T-helper 2 cell treated with Interferon-gamma antibody and Interleukin-4, amounts not matched to agents 5 μg/mL and 100 μg/mL, for 36 hours (primary cell): ENCODE measurements around the gene KYAT1.

Source experiments
- DNase-seq: peaks from one replicate; pipeline ENCODE4 v3.0.0; 2021; ENCODE audit warnings: low spot score
- H3K27ac Mint-ChIP-seq: one replicate; pipeline ENCODE4 v1.8.0; 2021; ENCODE audit warnings: mild to moderate bottlenecking, mixed read lengths
- H3K27me3 Mint-ChIP-seq: one replicate; pipeline ENCODE4 v1.8.0; 2021; ENCODE audit warnings: low read depth, mixed read lengths
- H3K36me3 Mint-ChIP-seq: one replicate; pipeline ENCODE4 v1.8.0; 2021; ENCODE audit warnings: low read depth, mixed read lengths
- H3K4me1 Mint-ChIP-seq: one replicate; pipeline ENCODE4 v1.8.0; 2021; ENCODE audit warnings: low read depth, mixed read lengths
- H3K4me3 Mint-ChIP-seq: one replicate; pipeline ENCODE4 v1.8.0; 2022; ENCODE audit warnings: mild to moderate bottlenecking, moderate library complexity, mixed read lengths
- H3K9me3 Mint-ChIP-seq: one replicate; pipeline ENCODE4 v1.8.0; 2021; ENCODE audit warnings: mixed read lengths

Gene KYAT1

GRCh38 chr9:128829477-128830251, 52.1 kb downstream of the KYAT1 start, which contains the start of gene SPOUT1:
TSS of gene SPOUT1 (minus strand) at chr9:128829794. CDS start at chr9:128829780, 14 bp downstream.
- Mint-ChIP-seq H3K4me3 (peak within 1 kb of the TSS; percentile 99), H3K4me1 (peaks cover 17% of the 10 kb centered on the region), H3K9me3 (no peaks in the 10 kb centered on the region), H3K27ac (peak within 1 kb of the TSS; percentile 91), H3K36me3 (peaks cover 29% of the 10 kb centered on the region), H3K27me3 (no peaks in the 10 kb centered on the region)
- DNase-seq, result peak; percentile 94

- Mint-ChIP-seq H3K27ac (peak overlapping the region; percentile 91), H3K4me3 (peak overlapping the region; percentile 99), H3K36me3 (peaks cover 31% of the 10 kb centered on the region), H3K9me3 (no peaks in the 10 kb centered on the region), H3K27me3 (no peaks in the 10 kb centered on the region), H3K4me1 (peaks cover 17% of the 10 kb centered on the region)
- no peak for DNase-seq
Measured at GRCh38 chr9:128828719-128829452, 52.9 kb downstream of the KYAT1 start.

- Mint-ChIP-seq H3K27me3 (no peaks in the 10 kb centered on the region), H3K36me3 (peaks cover 31% of the 10 kb centered on the region), H3K9me3 (no peaks in the 10 kb centered on the region), H3K4me1 (peaks cover 17% of the 10 kb centered on the region), H3K4me3 (peak overlapping the region; percentile 99), H3K27ac (peak overlapping the region; percentile 91)
- DNase-seq, result no peak
Measured at GRCh38 chr9:128828267-128828666, 53.5 kb downstream of the KYAT1 start.

- Mint-ChIP-seq H3K9me3 (no peaks in the 10 kb centered on the region), H3K36me3 (peaks cover 42% of the 10 kb centered on the region), H3K4me3 (no peak overlapping the region), H3K27ac (no peak overlapping the region), H3K27me3 (no peaks in the 10 kb centered on the region), H3K4me1 (peaks cover 17% of the 10 kb centered on the region)
- no peak for DNase-seq
Measured at GRCh38 chr9:128825923-128826700, 55.6 kb downstream of the KYAT1 start.

GRCh38 chr9:128824911-128825310, 56.8 kb downstream of the KYAT1 start:
- DNase-seq, result no peak
- no peaks in the 10 kb centered on the region for H3K9me3 Mint-ChIP-seq
- H3K36me3 Mint-ChIP-seq, result peaks cover 42% of the 10 kb centered on the region
- peaks cover 16% of the 10 kb centered on the region for H3K4me1 Mint-ChIP-seq
- H3K4me3 Mint-ChIP-seq, result no peak overlapping the region
- no peaks in the 10 kb centered on the region for H3K27me3 Mint-ChIP-seq
- H3K27ac Mint-ChIP-seq, result no peak overlapping the region

- Mint-ChIP-seq H3K4me1 (peaks cover 17% of the 10 kb centered on the region), H3K4me3 (no peak overlapping the region), H3K9me3 (no peaks in the 10 kb centered on the region), H3K36me3 (peaks cover 38% of the 10 kb centered on the region), H3K27ac (no peak overlapping the region), H3K27me3 (no peaks in the 10 kb centered on the region)
- no peak for DNase-seq
Measured at GRCh38 chr9:128823903-128824406, 57.8 kb downstream of the KYAT1 start.

GRCh38 chr9:128823362-128823902, 58.3 kb downstream of the KYAT1 start:
- H3K36me3 Mint-ChIP-seq, result peaks cover 32% of the 10 kb centered on the region
- H3K9me3 Mint-ChIP-seq, result no peaks in the 10 kb centered on the region
- no peaks in the 10 kb centered on the region for H3K27me3 Mint-ChIP-seq
- no peak overlapping the region for H3K27ac Mint-ChIP-seq
- DNase-seq, result no peak
- no peak overlapping the region for H3K4me3 Mint-ChIP-seq
- H3K4me1 Mint-ChIP-seq, result peaks cover 11% of the 10 kb centered on the region

GRCh38 chr9:128822407-128823042, 59.2 kb downstream of the KYAT1 start:
- H3K9me3 Mint-ChIP-seq, result no peaks in the 10 kb centered on the region
- H3K4me3 Mint-ChIP-seq, result no peak overlapping the region
- H3K27me3 Mint-ChIP-seq, result no peaks in the 10 kb centered on the region
- H3K27ac Mint-ChIP-seq, result no peak overlapping the region
- DNase-seq, result no peak
- H3K4me1 Mint-ChIP-seq, result peaks cover 8% of the 10 kb centered on the region
- H3K36me3 Mint-ChIP-seq, result peaks cover 28% of the 10 kb centered on the region

- DNase-seq, result no peak
- Mint-ChIP-seq H3K36me3 (peaks cover 22% of the 10 kb centered on the region), H3K4me1 (peaks cover 8% of the 10 kb centered on the region), H3K27me3 (no peaks in the 10 kb centered on the region), H3K27ac (peak overlapping the region; percentile 31), H3K4me3 (no peak overlapping the region), H3K9me3 (no peaks in the 10 kb centered on the region)
Measured at GRCh38 chr9:128821584-128822406, 60.0 kb downstream of the KYAT1 start.

- Mint-ChIP-seq H3K4me1 (peaks cover 8% of the 10 kb centered on the region), H3K36me3 (peaks cover 18% of the 10 kb centered on the region), H3K4me3 (peak overlapping the region; percentile 51), H3K27ac (peak overlapping the region; percentile 31), H3K27me3 (no peaks in the 10 kb centered on the region), H3K9me3 (no peaks in the 10 kb centered on the region)
- no peak for DNase-seq
Measured at GRCh38 chr9:128820665-128821583, 60.8 kb downstream of the KYAT1 start.

- H3K4me3 Mint-ChIP-seq, result peak overlapping the region; percentile 51
- no peak for DNase-seq
- H3K36me3 Mint-ChIP-seq, result peaks cover 18% of the 10 kb centered on the region
- no peaks in the 10 kb centered on the region for H3K9me3 Mint-ChIP-seq
- no peaks in the 10 kb centered on the region for H3K27me3 Mint-ChIP-seq
- H3K4me1 Mint-ChIP-seq, result peaks cover 8% of the 10 kb centered on the region
- H3K27ac Mint-ChIP-seq, result no peak overlapping the region
Measured at GRCh38 chr9:128819716-128820664, 61.8 kb downstream of the KYAT1 start.
